CD8-positive, alpha-beta memory T cell (primary cell): Measurements from ENCODE around the gene ANKRD49. TPM values are rescaled to one million over a fixed set of nuclear protein-coding genes. Genes with fewer than 3 reads are reported as not detected.

Experiments used
- CTCF ChIA-PET: fragments of 350-600 bp; sonication (Branson Sonifier 250); formaldehyde crosslinking; loops from one replicate; lab custom pipeline; 2021; ENCODE audit warnings: antibody characterized with exemption; lab: Charles Lee
- POLR2A ChIA-PET: fragments of 350-600 bp; sonication (Branson Sonifier 250); formaldehyde crosslinking; loops from one replicate; lab custom pipeline; 2021; ENCODE audit warnings: antibody characterized with exemption; lab: Charles Lee
- DNase-seq, 5 donors: peaks; one replicate each; pipeline versions ENCODE4 v3.0.0 to v3.0.0-alpha.2; 2020 to 2022; ENCODE audit warnings: mixed read lengths in 1 of 5
- H3K27ac ChIP-seq: one replicate; pipeline ENCODE4 v1.7.0; 2013; ENCODE audit warnings: low read depth, mild to moderate bottlenecking, low read length, moderate library complexity
- H3K27me3 ChIP-seq: 2 replicates; pipeline ENCODE4 v1.7.0; 2013; ENCODE audit warnings: low read length, mild to moderate bottlenecking; ENCODE audit not compliant: insufficient read depth, poor library complexity, severe bottlenecking
- H3K36me3 ChIP-seq: 2 replicates; pipeline ENCODE4 v1.7.0; 2013; ENCODE audit warnings: mild to moderate bottlenecking, low read length, moderate library complexity; ENCODE audit not compliant: insufficient read depth
- H3K4me1 ChIP-seq: 2 replicates; pipeline ENCODE4 v1.7.0; 2013; ENCODE audit warnings: mild to moderate bottlenecking, low read length, moderate library complexity; ENCODE audit not compliant: insufficient read depth
- H3K4me3 ChIP-seq: 2 replicates; pipeline ENCODE4 v1.7.0; 2013; ENCODE audit warnings: mild to moderate bottlenecking, low read length
- H3K9me3 ChIP-seq: 2 replicates; pipeline ENCODE4 v1.7.0; 2013; ENCODE audit warnings: mild to moderate bottlenecking, low read length
- H3K27ac Mint-ChIP-seq, 8 donors: one replicate each; pipeline ENCODE4 v1.8.0; 2020 to 2021; ENCODE audit warnings: mixed read lengths in 8 of 8, mild to moderate bottlenecking in 6 of 8, inconsistent platforms in 3 of 8, moderate library complexity in 3 of 8
- H3K27me3 Mint-ChIP-seq, 2 donors: one replicate each; pipeline ENCODE4 v1.8.0; 2020 to 2021; ENCODE audit warnings: mixed read lengths in 2 of 2, mild to moderate bottlenecking in 1 of 2, moderate library complexity in 1 of 2
- H3K36me3 Mint-ChIP-seq, 3 donors: one replicate each; pipeline ENCODE4 v1.8.0; 2020 to 2021; ENCODE audit warnings: mixed read lengths in 3 of 3, inconsistent platforms in 1 of 3, mild to moderate bottlenecking in 1 of 3
- H3K4me1 Mint-ChIP-seq, 3 donors: one replicate each; pipeline ENCODE4 v1.8.0; 2020 to 2021; ENCODE audit warnings: mixed read lengths in 3 of 3, inconsistent platforms in 1 of 3, mild to moderate bottlenecking in 1 of 3
- H3K4me3 Mint-ChIP-seq, 7 donors: one replicate each; pipeline ENCODE4 v1.8.0; 2020 to 2021; ENCODE audit warnings: mixed read lengths in 7 of 7, mild to moderate bottlenecking in 6 of 7, moderate library complexity in 4 of 7, inconsistent platforms in 2 of 7
- H3K9me3 Mint-ChIP-seq, 5 donors: one replicate each; pipeline ENCODE4 v1.8.0; 2020 to 2022; ENCODE audit warnings: mixed read lengths in 5 of 5, mild to moderate bottlenecking in 3 of 5, moderate library complexity in 2 of 5, inconsistent platforms in 1 of 5
- polyA plus RNA-seq: library from polyadenylated mRNA; unstranded; fragments of 300-500 nt; fragmentation: Illumina TruSeq; gene quantifications from one replicate; pipeline ENCODE4 v1.2.3, GENCODE V29; 2021
- total RNA-seq, 2 experiments: library from RNA; stranded (reverse); gene quantifications; one replicate each; pipeline ENCODE4 v1.2.3, GENCODE V29; 2021

ANKRD49 gene
- total and polyA plus RNA-seq, 3 experiments from 2014 or later: 21.6 to 28.3 (median 25.9) TPM

- CTCF ChIA-PET: no interaction called here
- Histone ChIP-seq H3K36me3 (no peaks in the 10 kb centered on the region), H3K9me3 (no peaks in the 10 kb centered on the region), H3K4me1 (no peaks in the 10 kb centered on the region), H3K4me3 (no peak overlapping the region), H3K27me3 (no peaks in the 10 kb centered on the region), H3K27ac (no peak overlapping the region)
- Mint-ChIP-seq H3K9me3 (peaks cover 0 to 3% (median 0%) of the 10 kb centered on the region in 5 donors), H3K36me3 (peaks cover 20 to 65% (median 29%) of the 10 kb centered on the region in 3 donors), H3K27ac (peak overlapping the region in 1 of 8 donors; percentile 34), H3K4me3 (no peak overlapping the region), H3K27me3 (peaks cover 0 to 1% of the 10 kb centered on the region in 2 donors), H3K4me1 (no peaks in the 10 kb centered on the region)
- no peak for DNase-seq
- POLR2A ChIA-PET: no interaction called here
Measured at GRCh38 chr11:94455861-94456260, 37.9 kb upstream of the ANKRD49 start.

GRCh38 chr11:94457118-94458029 lies 36.4 kb upstream of the ANKRD49 start:
- POLR2A ChIA-PET: no interaction called here
- peaks cover 0 to 3% (median 0%) of the 10 kb centered on the region in 5 donors for H3K9me3 Mint-ChIP-seq

GRCh38 chr11:94459576-94459975 lies 34.2 kb upstream of the ANKRD49 start:
- H3K9me3 ChIP-seq: no peaks in the 10 kb centered on the region
- no peaks in the 10 kb centered on the region for H3K27me3 ChIP-seq
- H3K4me3 Mint-ChIP-seq: no peak overlapping the region
- DNase-seq: no peak
- H3K36me3 Mint-ChIP-seq: peaks cover 19 to 83% (median 39%) of the 10 kb centered on the region in 3 donors
- H3K9me3 Mint-ChIP-seq: no peaks in the 10 kb centered on the region
- POLR2A ChIA-PET: no interaction called here
- peaks cover 0 to 8% (median 4%) of the 10 kb centered on the region in 3 donors for H3K4me1 Mint-ChIP-seq
- H3K36me3 ChIP-seq: no peaks in the 10 kb centered on the region
- H3K4me1 ChIP-seq: no peaks in the 10 kb centered on the region
- CTCF ChIA-PET: interaction anchor here (1.1 kb wide), 1 partner anchor 45 kb away, joined by 3 read pairs; no protein-coding TSS in a partner anchor
- H3K4me3 ChIP-seq: no peak overlapping the region
- H3K27ac ChIP-seq: no peak overlapping the region
- peaks cover 0 to 1% of the 10 kb centered on the region in 2 donors for H3K27me3 Mint-ChIP-seq
- H3K27ac Mint-ChIP-seq: no peak overlapping the region

More at GRCh38 chr11:94457118-94458029, 36.4 kb upstream of the ANKRD49 start:
- CTCF ChIA-PET: no interaction called here
- H3K9me3 ChIP-seq: no peaks in the 10 kb centered on the region
- no peak overlapping the region for H3K4me3 Mint-ChIP-seq
- H3K4me1 ChIP-seq: no peaks in the 10 kb centered on the region
- DNase-seq: no peak
- peak overlapping the region in 2 of 8 donors; percentile 11 to 39 for H3K27ac Mint-ChIP-seq
- H3K4me3 ChIP-seq: no peak overlapping the region
- H3K36me3 Mint-ChIP-seq: peaks cover 22 to 78% (median 33%) of the 10 kb centered on the region in 3 donors
- H3K27me3 Mint-ChIP-seq: peaks cover 0 to 1% of the 10 kb centered on the region in 2 donors
- no peaks in the 10 kb centered on the region for H3K27me3 ChIP-seq
- no peak overlapping the region for H3K27ac ChIP-seq
- no peaks in the 10 kb centered on the region for H3K36me3 ChIP-seq
- H3K4me1 Mint-ChIP-seq: peaks cover 0 to 2% (median 0%) of the 10 kb centered on the region in 3 donors

GRCh38 chr11:94469416-94469815 lies 24.4 kb upstream of the ANKRD49 start:
- Mint-ChIP-seq H3K4me3 (no peak overlapping the region), H3K36me3 (peaks cover 15 to 68% (median 34%) of the 10 kb centered on the region in 3 donors), H3K9me3 (no peaks in the 10 kb centered on the region), H3K27me3 (no peaks in the 10 kb centered on the region), H3K4me1 (peaks cover 9 to 17% (median 17%) of the 10 kb centered on the region in 3 donors), H3K27ac (no peak overlapping the region)
- no peak overlapping the region for H3K27ac ChIP-seq
- ChIA-PET CTCF (no interaction called here), POLR2A (no interaction called here)
- no peaks in the 10 kb centered on the region for H3K27me3 ChIP-seq
- no peak for DNase-seq
- no peak overlapping the region for H3K4me3 ChIP-seq
- H3K9me3 ChIP-seq: no peaks in the 10 kb centered on the region
- peaks cover 7% of the 10 kb centered on the region for H3K36me3 ChIP-seq
- peaks cover 8% of the 10 kb centered on the region for H3K4me1 ChIP-seq

- Histone ChIP-seq H3K4me1 (peaks cover 8% of the 10 kb centered on the region), H3K9me3 (no peaks in the 10 kb centered on the region), H3K4me3 (peak overlapping the region; percentile 13), H3K27ac (no peak overlapping the region), H3K36me3 (no peaks in the 10 kb centered on the region), H3K27me3 (no peaks in the 10 kb centered on the region)
- H3K9me3 Mint-ChIP-seq: no peaks in the 10 kb centered on the region
- H3K4me1 Mint-ChIP-seq: peaks cover 14 to 23% (median 20%) of the 10 kb centered on the region in 3 donors
- H3K4me3 Mint-ChIP-seq: peak overlapping the region in 3 of 7 donors; percentile 28 to 39 (median 38)
- peaks cover 9 to 69% (median 34%) of the 10 kb centered on the region in 3 donors for H3K36me3 Mint-ChIP-seq
- H3K27me3 Mint-ChIP-seq: no peaks in the 10 kb centered on the region
- H3K27ac Mint-ChIP-seq: peak overlapping the region; percentile 1 to 83 (median 60)
- POLR2A ChIA-PET: no interaction called here
- CTCF ChIA-PET: no interaction called here
- DNase-seq: peak in 1 of 5 donors; percentile 19
Measured at GRCh38 chr11:94472916-94473799, 20.6 kb upstream of the ANKRD49 start.

DNA sequence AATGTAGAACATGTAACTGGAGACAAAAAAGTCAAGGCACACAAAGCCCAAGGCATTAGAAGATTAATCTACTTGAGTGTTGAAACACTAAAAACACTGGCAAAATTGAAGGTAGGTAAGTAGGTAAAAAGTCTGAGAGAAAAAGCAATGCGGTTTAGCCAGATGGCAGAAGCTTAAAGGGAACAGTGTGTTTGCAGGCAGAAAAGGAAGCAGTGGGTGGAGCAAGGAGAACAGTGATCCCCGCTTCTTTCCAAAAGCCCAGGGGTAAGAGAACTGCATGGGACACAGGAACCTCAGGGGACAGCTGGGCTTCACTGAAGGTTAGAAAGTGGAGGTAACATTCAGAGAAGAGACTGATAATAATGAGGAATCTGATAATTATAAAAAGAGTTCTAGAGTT lies 16.2 kb upstream of the ANKRD49 start:
- peaks cover 6% of the 10 kb centered on the region for H3K36me3 ChIP-seq
- Mint-ChIP-seq H3K4me1 (peaks cover 13 to 22% (median 20%) of the 10 kb centered on the region in 3 donors), H3K4me3 (no peak overlapping the region), H3K9me3 (no peaks in the 10 kb centered on the region), H3K36me3 (peaks cover 16 to 77% (median 33%) of the 10 kb centered on the region in 3 donors), H3K27ac (peak overlapping the region in 3 of 8 donors; percentile 29 to 82 (median 39)), H3K27me3 (no peaks in the 10 kb centered on the region)
- H3K27me3 ChIP-seq: no peaks in the 10 kb centered on the region
- no peak overlapping the region for H3K27ac ChIP-seq
- CTCF ChIA-PET: no interaction called here
- POLR2A ChIA-PET: no interaction called here
- DNase-seq: no peak
- no peaks in the 10 kb centered on the region for H3K9me3 ChIP-seq
- H3K4me1 ChIP-seq: peaks cover 7% of the 10 kb centered on the region
- H3K4me3 ChIP-seq: no peak overlapping the region

DNA sequence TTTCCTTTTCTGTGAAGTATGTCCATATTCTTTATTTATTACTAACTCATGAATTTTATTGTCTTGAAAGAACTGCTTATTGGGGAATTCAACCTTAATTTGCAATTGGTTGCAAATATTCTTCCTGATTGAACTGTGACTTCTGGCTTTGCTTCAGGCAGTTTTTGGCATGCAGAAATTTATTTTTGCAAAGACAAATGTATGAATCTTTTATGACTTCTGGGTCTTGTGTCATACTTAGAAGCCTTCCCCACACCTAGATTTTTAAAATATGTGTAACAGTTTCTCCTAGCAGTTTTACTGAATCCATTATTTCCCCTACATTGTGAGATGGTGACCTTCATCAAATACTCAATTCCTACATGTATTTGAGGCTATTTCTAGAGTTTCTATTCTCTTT lies 12.4 kb upstream of the ANKRD49 start:
- no peak overlapping the region for H3K4me3 ChIP-seq
- peaks cover 12 to 80% (median 33%) of the 10 kb centered on the region in 3 donors for H3K36me3 Mint-ChIP-seq
- no peak overlapping the region for H3K4me3 Mint-ChIP-seq
- H3K9me3 Mint-ChIP-seq: no peaks in the 10 kb centered on the region
- no peak overlapping the region for H3K27ac ChIP-seq
- H3K4me1 ChIP-seq: no peaks in the 10 kb centered on the region
- no peaks in the 10 kb centered on the region for H3K27me3 Mint-ChIP-seq
- ChIA-PET CTCF (no interaction called here), POLR2A (no interaction called here)
- H3K9me3 ChIP-seq: no peaks in the 10 kb centered on the region
- no peak for DNase-seq
- H3K27ac Mint-ChIP-seq: peak overlapping the region in 1 of 8 donors; percentile 1
- H3K27me3 ChIP-seq: no peaks in the 10 kb centered on the region
- H3K36me3 ChIP-seq: peaks cover 12% of the 10 kb centered on the region
- peaks cover 2 to 10% (median 4%) of the 10 kb centered on the region in 3 donors for H3K4me1 Mint-ChIP-seq
